ENCODE measurements around the gene NOS1AP.

NOS1AP gene

DNA sequence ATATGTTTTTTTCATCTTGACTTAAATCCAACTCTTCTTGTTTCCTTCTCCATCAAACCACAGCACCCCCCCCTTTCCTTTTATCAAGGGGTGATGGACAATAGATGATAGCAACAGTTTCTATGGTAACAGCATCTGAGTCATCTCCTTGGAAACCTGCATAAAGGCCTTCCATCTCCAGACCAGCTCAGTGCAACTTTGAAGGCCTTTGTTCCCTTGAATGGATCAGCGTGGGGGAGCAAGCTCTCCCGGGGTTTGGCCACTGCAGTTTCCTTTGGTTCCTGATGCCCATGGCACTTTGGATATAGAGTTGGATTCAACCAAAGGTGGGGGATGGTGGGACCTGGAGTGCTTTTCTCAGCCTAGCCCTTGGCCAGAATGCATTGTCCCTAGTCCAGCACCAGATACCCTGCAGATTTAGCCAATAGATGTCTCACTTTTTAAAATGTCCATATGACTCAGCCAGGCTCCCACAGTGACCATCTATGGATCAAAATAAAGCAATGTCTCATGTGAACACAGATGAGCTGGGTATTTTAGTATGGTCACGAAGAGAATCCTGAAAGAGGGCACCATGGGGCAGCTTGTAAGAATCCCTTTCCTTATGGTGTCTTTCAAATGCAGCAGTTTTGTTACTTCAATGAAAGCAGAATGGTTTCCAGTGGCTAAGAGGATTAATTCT is 179.5 kb downstream of the NOS1AP start:
- H3K4me2 ChIP-seq (ENCODE audit: low read depth, low read length) = no peak overlapping the region
- no peak overlapping the region for H3K9ac ChIP-seq (ENCODE audit: low read length)
- no peaks in the 10 kb centered on the region for H3K9me3 ChIP-seq (replicated peaks; ENCODE audit: insufficient read depth, low read length)
- no peaks in the 10 kb centered on the region for H3F3A ChIP-seq (ENCODE audit: insufficient read depth, low read length)
- DNase-seq = no peak
- H2AFZ ChIP-seq (ENCODE audit: low read length) = no peak overlapping the region
- H3K27me3 ChIP-seq (replicated peaks; ENCODE audit: insufficient read depth, low read length) = no peaks in the 10 kb centered on the region
- H4K20me1 ChIP-seq (ENCODE audit: insufficient read depth, low read length) = no peaks in the 10 kb centered on the region
- no peaks in the 10 kb centered on the region for H3K36me3 ChIP-seq (replicated peaks; ENCODE audit: insufficient read depth, low read length)
- H3K9me2 ChIP-seq (replicated peaks; ENCODE audit: insufficient read depth, low read length) = no peaks in the 10 kb centered on the region
- no peaks in the 10 kb centered on the region for H3K79me2 ChIP-seq (ENCODE audit: low read length)
- no peak overlapping the region for H3K27ac ChIP-seq (ENCODE audit: low read length)
- H3K4me3 ChIP-seq (ENCODE audit: low read length) = no peak overlapping the region
- TF ChIP-seq EZH2 (optimal IDR thresholded peaks at IDR 0.05; ENCODE audit: low read depth, low read length) (no peak), EZH2phosphoT487 (IDR thresholded peaks at IDR 0.05; ENCODE audit: low read length) (no peak)
- TF ChIP-seq, protein P1, sequence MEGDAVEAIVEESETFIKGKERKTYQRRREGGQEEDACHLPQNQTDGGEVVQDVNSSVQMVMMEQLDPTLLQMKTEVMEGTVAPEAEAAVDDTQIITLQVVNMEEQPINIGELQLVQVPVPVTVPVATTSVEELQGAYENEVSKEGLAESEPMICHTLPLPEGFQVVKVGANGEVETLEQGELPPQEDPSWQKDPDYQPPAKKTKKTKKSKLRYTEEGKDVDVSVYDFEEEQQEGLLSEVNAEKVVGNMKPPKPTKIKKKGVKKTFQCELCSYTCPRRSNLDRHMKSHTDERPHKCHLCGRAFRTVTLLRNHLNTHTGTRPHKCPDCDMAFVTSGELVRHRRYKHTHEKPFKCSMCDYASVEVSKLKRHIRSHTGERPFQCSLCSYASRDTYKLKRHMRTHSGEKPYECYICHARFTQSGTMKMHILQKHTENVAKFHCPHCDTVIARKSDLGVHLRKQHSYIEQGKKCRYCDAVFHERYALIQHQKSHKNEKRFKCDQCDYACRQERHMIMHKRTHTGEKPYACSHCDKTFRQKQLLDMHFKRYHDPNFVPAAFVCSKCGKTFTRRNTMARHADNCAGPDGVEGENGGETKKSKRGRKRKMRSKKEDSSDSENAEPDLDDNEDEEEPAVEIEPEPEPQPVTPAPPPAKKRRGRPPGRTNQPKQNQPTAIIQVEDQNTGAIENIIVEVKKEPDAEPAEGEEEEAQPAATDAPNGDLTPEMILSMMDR (IDR thresholded peaks at IDR 0.05; ENCODE audit: low read length) = no peak
- H3K4me1 ChIP-seq (ENCODE audit: low read length) = no peaks in the 10 kb centered on the region

DNA sequence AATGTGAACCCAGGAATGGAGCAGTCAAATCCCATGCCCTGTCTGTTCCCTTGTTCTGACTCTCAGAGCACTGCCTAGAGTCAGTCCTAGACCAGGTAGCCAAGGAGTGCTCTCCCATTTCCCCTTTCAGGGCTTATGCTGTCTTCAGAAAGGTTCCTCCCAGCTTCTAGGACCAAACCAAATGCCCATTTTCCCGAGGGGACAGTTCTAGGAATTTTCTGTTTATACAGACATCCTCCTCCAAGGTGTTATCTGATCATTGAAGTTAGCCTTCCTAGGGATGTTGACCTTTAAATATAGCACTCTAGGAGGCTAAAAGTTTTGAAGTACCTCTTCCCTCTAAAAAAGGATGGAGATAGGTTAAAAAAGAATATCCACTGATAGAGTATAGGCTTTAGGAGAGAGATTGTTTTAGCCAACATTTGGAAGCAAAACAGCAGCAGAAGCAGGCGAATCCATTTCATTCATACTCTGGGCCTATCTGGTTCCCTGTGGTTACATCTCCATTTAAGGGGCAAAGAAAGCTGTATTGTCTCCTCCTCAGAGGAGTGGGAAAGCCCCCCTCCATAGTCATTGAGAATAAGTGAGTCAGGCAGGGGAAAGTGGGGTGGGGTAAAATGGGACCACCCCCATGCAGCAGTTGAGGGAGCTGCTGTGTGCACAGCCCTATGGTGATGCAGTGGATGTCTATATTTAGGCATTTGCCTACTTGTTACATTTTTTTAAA is 180.7 kb downstream of the NOS1AP start:
- H3K9me2 ChIP-seq (replicated peaks; ENCODE audit: insufficient read depth, low read length) = no peaks in the 10 kb centered on the region
- H3K9ac ChIP-seq (ENCODE audit: low read length) = no peak overlapping the region
- H3K4me3 ChIP-seq (ENCODE audit: low read length) = no peak overlapping the region
- no peaks in the 10 kb centered on the region for H3K4me1 ChIP-seq (ENCODE audit: low read length)
- no peaks in the 10 kb centered on the region for H3F3A ChIP-seq (ENCODE audit: insufficient read depth, low read length)
- H3K27me3 ChIP-seq (replicated peaks; ENCODE audit: insufficient read depth, low read length) = no peaks in the 10 kb centered on the region
- H3K4me2 ChIP-seq (ENCODE audit: low read depth, low read length) = no peak overlapping the region
- no peaks in the 10 kb centered on the region for H3K79me2 ChIP-seq (ENCODE audit: low read length)
- H3K9me3 ChIP-seq (replicated peaks; ENCODE audit: insufficient read depth, low read length) = no peaks in the 10 kb centered on the region
- TF ChIP-seq, protein P1 (IDR thresholded peaks at IDR 0.05; ENCODE audit: low read length) = no peak
- TF ChIP-seq EZH2 (optimal IDR thresholded peaks at IDR 0.05; ENCODE audit: low read depth, low read length) (no peak), EZH2phosphoT487 (IDR thresholded peaks at IDR 0.05; ENCODE audit: low read length) (no peak)
- no peak for DNase-seq
- no peaks in the 10 kb centered on the region for H3K36me3 ChIP-seq (replicated peaks; ENCODE audit: insufficient read depth, low read length)
- no peak overlapping the region for H3K27ac ChIP-seq (ENCODE audit: low read length)
- H4K20me1 ChIP-seq (ENCODE audit: insufficient read depth, low read length) = no peaks in the 10 kb centered on the region
- H2AFZ ChIP-seq (ENCODE audit: low read length) = no peak overlapping the region

DNA sequence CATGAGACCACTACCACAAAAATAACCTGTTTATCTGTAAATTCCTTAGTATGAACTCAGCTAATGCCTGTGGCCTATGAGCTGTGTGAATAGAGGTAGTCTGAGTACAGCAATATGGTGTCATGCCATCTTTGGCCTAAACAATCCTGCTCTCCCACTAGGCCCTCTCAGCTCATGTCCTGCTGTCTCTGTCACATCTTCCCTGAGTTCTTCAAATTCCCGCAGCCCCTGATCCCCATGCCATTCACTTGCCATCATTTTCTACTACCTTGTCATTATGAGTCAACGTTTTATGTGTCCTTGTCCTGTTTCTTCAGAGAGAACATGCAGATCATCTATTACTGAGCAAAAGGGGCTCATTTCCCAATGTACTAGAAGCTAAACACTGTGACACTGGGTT is 181.6 kb downstream of the NOS1AP start:
- no peak overlapping the region for H3K4me2 ChIP-seq (ENCODE audit: low read depth, low read length)

More for the DNA sequence above, 181.6 kb downstream of the NOS1AP start:
- Histone ChIP-seq H3K36me3 (replicated peaks; ENCODE audit: insufficient read depth, low read length) (no peaks in the 10 kb centered on the region), H3K4me3 (ENCODE audit: low read length) (no peak overlapping the region), H3K9me3 (replicated peaks; ENCODE audit: insufficient read depth, low read length) (no peaks in the 10 kb centered on the region), H3K9me2 (replicated peaks; ENCODE audit: insufficient read depth, low read length) (no peaks in the 10 kb centered on the region), H3K27ac (ENCODE audit: low read length) (no peak overlapping the region), H3K79me2 (ENCODE audit: low read length) (no peaks in the 10 kb centered on the region), H4K20me1 (ENCODE audit: insufficient read depth, low read length) (no peaks in the 10 kb centered on the region), H2AFZ (ENCODE audit: low read length) (no peak overlapping the region), H3K4me1 (ENCODE audit: low read length) (no peaks in the 10 kb centered on the region), H3K27me3 (replicated peaks; ENCODE audit: insufficient read depth, low read length) (no peaks in the 10 kb centered on the region), H3K9ac (ENCODE audit: low read length) (no peak overlapping the region), H3F3A (ENCODE audit: insufficient read depth, low read length) (no peaks in the 10 kb centered on the region)
- no peak for DNase-seq
- TF ChIP-seq, protein P1 (IDR thresholded peaks at IDR 0.05; ENCODE audit: low read length) = no peak
- TF ChIP-seq EZH2 (optimal IDR thresholded peaks at IDR 0.05; ENCODE audit: low read depth, low read length) = no peak
- no peak for TF ChIP-seq EZH2phosphoT487 (IDR thresholded peaks at IDR 0.05; ENCODE audit: low read length)
